BJ (cell line): ENCODE measurements around the gene TSPAN12. TPM values are rescaled to one million over a fixed set of nuclear protein-coding genes. Genes with fewer than 3 reads are reported as not detected.

ENCODE experiments used
- CTCF ChIA-PET: fragments of 350-600 bp; formaldehyde crosslinking; extraction: SDS; loops from one replicate; lab custom pipeline; 2021; ENCODE audit warnings: antibody characterized with exemption, inconsistent platforms; lab: Yijun Ruan, JAX
- POLR2A ChIA-PET: fragments of 300-600 bp; sonication (Branson Sonifier 250); formaldehyde crosslinking; extraction: SDS; loops from one replicate; lab custom pipeline; 2021; ENCODE audit warnings: antibody characterized with exemption; lab: Charles Lee
- DNase-seq: peaks from one replicate; pipeline ENCODE4 v3.0.0-alpha.2; 2011; ENCODE audit warnings: low read depth
- H3K27me3 ChIP-seq: 2 replicates; pipeline ENCODE4 v1.6.0; 2011; ENCODE audit warnings: low read length; ENCODE audit not compliant: control insufficient read depth, insufficient read depth
- H3K36me3 ChIP-seq: 2 replicates; pipeline ENCODE4 v1.5.1; 2011; ENCODE audit warnings: low read length; ENCODE audit not compliant: control insufficient read depth, insufficient read depth
- H3K4me3 ChIP-seq: 2 replicates; pipeline ENCODE4 v1.5.1; 2011; ENCODE audit warnings: low read depth, mild to moderate bottlenecking, control low read depth, low read length
- CTCF ChIP-seq: IDR thresholded peaks from 2 replicates; pipeline ENCODE4 v1.5.1; 2011; ENCODE audit warnings: low read depth, mild to moderate bottlenecking, control low read depth, inconsistent platforms, low read length, moderate library complexity; ENCODE audit not compliant: insufficient read depth
- polyA plus RNA-seq: library from polyadenylated mRNA; depleted of rRNA; stranded (reverse); fragments of >200 nt; gene quantifications from 2 replicates; pipeline ENCODE4 v1.2.3, GENCODE V29; 2011

TSPAN12 gene
- polyA plus RNA-seq, 1 experiment: not detected

GRCh38 chr7:120859459-120859858, 1.5 kb upstream of the TSPAN12 start:
- CTCF ChIA-PET: no interaction called here
- POLR2A ChIA-PET: no interaction called here

GRCh38 chr7:120856621-120857352, 1.2 kb downstream of the TSPAN12 start:
- peak overlapping the region; percentile 79 for H3K4me3 ChIP-seq
- TF ChIP-seq CTCF: no peak
- POLR2A ChIA-PET: no interaction called here
- H3K27me3 ChIP-seq: peaks cover 5% of the 10 kb centered on the region
- no peaks in the 10 kb centered on the region for H3K36me3 ChIP-seq
- no peak for DNase-seq
- CTCF ChIA-PET: interaction anchor here (0.7 to 2.5 kb wide), 4 partner anchors 9 to 215 kb away, joined by 3 to 11 read pairs (median 3); no protein-coding TSS in a partner anchor

More at GRCh38 chr7:120859459-120859858, 1.5 kb upstream of the TSPAN12 start:
- no peak for DNase-seq
- Histone ChIP-seq H3K4me3 (no peak overlapping the region), H3K36me3 (no peaks in the 10 kb centered on the region), H3K27me3 (peaks cover 6% of the 10 kb centered on the region)
- no peak for TF ChIP-seq CTCF

- DNase-seq: no peak
- ChIA-PET POLR2A (no interaction called here), CTCF (interaction anchor here (0.6 to 1.2 kb wide), 2 partner anchors 9 to 64 kb away, joined by 3 read pairs; no protein-coding TSS in a partner anchor)
- TF ChIP-seq CTCF: no peak
- Histone ChIP-seq H3K4me3 (no peak overlapping the region), H3K36me3 (no peaks in the 10 kb centered on the region), H3K27me3 (peaks cover 5% of the 10 kb centered on the region)
These were observed 1.7 kb downstream of the TSPAN12 start for GRCh38 chr7:120856198-120856597.

- Histone ChIP-seq H3K4me3 (no peak overlapping the region), H3K36me3 (no peaks in the 10 kb centered on the region), H3K27me3 (peaks cover 4% of the 10 kb centered on the region)
- ChIA-PET CTCF (interaction anchor here (0.8 kb wide), 1 partner anchor 47 kb away, joined by 3 read pairs; no protein-coding TSS in a partner anchor), POLR2A (no interaction called here)
- no peak for DNase-seq
- no peak for TF ChIP-seq CTCF
These were observed 5.2 kb downstream of the TSPAN12 start for GRCh38 chr7:120852700-120853099.

GRCh38 chr7:120843109-120843508, 14.8 kb downstream of the TSPAN12 start:
- CTCF ChIA-PET: interaction anchor here (0.8 kb wide), 1 partner anchor 37 kb away, joined by 3 read pairs; no protein-coding TSS in a partner anchor
- POLR2A ChIA-PET: no interaction called here
- TF ChIP-seq CTCF: no peak
- no peaks in the 10 kb centered on the region for H3K36me3 ChIP-seq
- DNase-seq: no peak
- H3K27me3 ChIP-seq: no peaks in the 10 kb centered on the region
- no peak overlapping the region for H3K4me3 ChIP-seq
